Measurements from ENCODE around the gene TMEM94.
"Not testable (repeated sequence)": the region's sequence is repeated elsewhere in the genome, so short reads cannot be mapped to it uniquely, and the experiment has no call there.

Gene TMEM94

GRCh38 chr17:75445896-75446295 is 10.5 kb upstream of the TMEM94 start:
- not testable (repeated sequence) for DNase-seq (ENCODE audit: low spot score)

- no peak for DNase-seq (ENCODE audit: low spot score)
Measured at GRCh38 chr17:75447951-75448856, 8.2 kb upstream of the TMEM94 start.

GRCh38 chr17:75450270-75450669 is 6.2 kb upstream of the TMEM94 start:
- no peak for DNase-seq (ENCODE audit: low spot score)

- DNase-seq (ENCODE audit: low spot score): no peak
Measured at GRCh38 chr17:75454193-75454592, 2.2 kb upstream of the TMEM94 start.

GRCh38 chr17:75454672-75455071 is 1.8 kb upstream of the TMEM94 start:
- not testable (repeated sequence) for DNase-seq (ENCODE audit: low spot score)

- DNase-seq (ENCODE audit: low spot score): no peak
Measured at GRCh38 chr17:75456039-75456416, 407 bp upstream of the TMEM94 start.

- no peak for DNase-seq (ENCODE audit: low spot score)
Measured at GRCh38 chr17:75457047-75457654, 716 bp downstream of the TMEM94 start.

- no peak for DNase-seq (ENCODE audit: low spot score)
Measured at GRCh38 chr17:75459246-75459589, 2.8 kb downstream of the TMEM94 start.

- DNase-seq (ENCODE audit: low spot score): no peak
Measured at GRCh38 chr17:75459590-75460267, 3.3 kb downstream of the TMEM94 start.

- no peak for DNase-seq (ENCODE audit: low spot score)
Measured at GRCh38 chr17:75460295-75460694, 3.9 kb downstream of the TMEM94 start.

- no peak for DNase-seq (ENCODE audit: low spot score)
Measured at GRCh38 chr17:75463603-75464002, 7.2 kb downstream of the TMEM94 start.

- no peak for DNase-seq (ENCODE audit: low spot score)
Measured at GRCh38 chr17:75465039-75465438, 8.6 kb downstream of the TMEM94 start.

- no peak for DNase-seq (ENCODE audit: low spot score)
Measured at GRCh38 chr17:75468291-75468754, 11.9 kb downstream of the TMEM94 start.

GRCh38 chr17:75468779-75469373 is 12.4 kb downstream of the TMEM94 start:
- no peak for DNase-seq (ENCODE audit: low spot score)

GRCh38 chr17:75471207-75471606 is 14.8 kb downstream of the TMEM94 start:
- DNase-seq (ENCODE audit: low spot score): no peak

- DNase-seq (ENCODE audit: low spot score): no peak
Measured at GRCh38 chr17:75472119-75472518, 15.7 kb downstream of the TMEM94 start.

GRCh38 chr17:75473246-75473645 is 16.8 kb downstream of the TMEM94 start:
- no peak for DNase-seq (ENCODE audit: low spot score)

GRCh38 chr17:75474736-75475135 is 18.3 kb downstream of the TMEM94 start:
- DNase-seq (ENCODE audit: low spot score): no peak

- no peak for DNase-seq (ENCODE audit: low spot score)
Measured at GRCh38 chr17:75475144-75475835, 18.9 kb downstream of the TMEM94 start.

GRCh38 chr17:75475851-75476250 is 19.4 kb downstream of the TMEM94 start:
- DNase-seq (ENCODE audit: low spot score): no peak

- no peak for DNase-seq (ENCODE audit: low spot score)
Measured at GRCh38 chr17:75476271-75476671, 19.8 kb downstream of the TMEM94 start.
